Head of caudate nucleus (tissue), 42 donors: ENCODE data around the gene NFE2L2.
A peak's percentile ranks its signal among the peaks of the same experiment; 100 is the strongest.
"Not testable (repeated sequence)": the region's sequence is repeated elsewhere in the genome, so short reads cannot be mapped to it uniquely, and the experiment has no call there.

Source experiments
- DNase-seq, 42 donors: peaks; one replicate each; pipeline versions ENCODE4 v3.0.0 to v3.0.0-alpha.2; 2020 to 2021; ENCODE audit warnings: mixed read lengths in 7 of 42
- intact Hi-C: fragments of 100-400 bp; cut with DNase I; formaldehyde crosslinking; loops from one replicate; pipeline ENCODE4 v1.15.0; 2022

Gene NFE2L2

GRCh38 chr2:177212891-177213856 is 51.4 kb downstream of the NFE2L2 start:
- peak; percentile 51 to 95 (median 86) for DNase-seq
- intact Hi-C loops: loop anchor here (1.0 to 2.0 kb wide), 2 partner anchors 48 to 51 kb away; partner anchors contain the start of gene NFE2L2

GRCh38 chr2:177212106-177212890 is 52.2 kb downstream of the NFE2L2 start, which contains the start of gene HNRNPA3:
TSS of gene HNRNPA3 (plus strand) at chr2:177212794. CDS start at chr2:177212800, 6 bp downstream.
- peak; percentile 98 to 100 (median 99) for DNase-seq
- intact Hi-C loops: loop anchor here (1.0 to 2.0 kb wide), 2 partner anchors 47 to 52 kb away; partner anchors contain the start of gene NFE2L2

GRCh38 chr2:177211576-177212105 is 52.9 kb downstream of the NFE2L2 start:
- no peak for DNase-seq
- intact Hi-C loops: loop anchor here (1.0 to 2.0 kb wide), 2 partner anchors 47 to 53 kb away; partner anchors contain the start of gene NFE2L2

- DNase-seq: no peak
- intact Hi-C loops: no loop called here
Measured at GRCh38 chr2:177211169-177211568, 53.4 kb downstream of the NFE2L2 start.

- DNase-seq: no peak
- intact Hi-C loops: no loop called here
Measured at GRCh38 chr2:177207101-177207500, 57.4 kb downstream of the NFE2L2 start.

GRCh38 chr2:177204417-177204816 is 60.1 kb downstream of the NFE2L2 start:
- intact Hi-C loops: no loop called here
- DNase-seq: no peak

- DNase-seq: no peak
- intact Hi-C loops: no loop called here
Measured at GRCh38 chr2:177201919-177202346, 62.6 kb downstream of the NFE2L2 start.

GRCh38 chr2:177200419-177200818 is 64.1 kb downstream of the NFE2L2 start:
- intact Hi-C loops, DNase-seq: not testable (repeated sequence)

GRCh38 chr2:177195194-177195593 is 69.3 kb downstream of the NFE2L2 start:
- no peak for DNase-seq
- intact Hi-C loops: no loop called here

GRCh38 chr2:177193240-177193639 is 71.3 kb downstream of the NFE2L2 start:
- DNase-seq: no peak
- intact Hi-C loops: no loop called here

- intact Hi-C loops: no loop called here
- DNase-seq: no peak
Measured at GRCh38 chr2:177192788-177193187, 71.7 kb downstream of the NFE2L2 start.

- no peak for DNase-seq
- intact Hi-C loops: no loop called here
Measured at GRCh38 chr2:177190941-177191340, 73.6 kb downstream of the NFE2L2 start.

- no peak for DNase-seq
- intact Hi-C loops: no loop called here
Measured at GRCh38 chr2:177188482-177189469, 75.8 kb downstream of the NFE2L2 start.

- intact Hi-C loops: no loop called here
- no peak for DNase-seq
Measured at GRCh38 chr2:177187631-177188312, 76.8 kb downstream of the NFE2L2 start.

- DNase-seq, intact Hi-C loops: not testable (repeated sequence)
Measured at GRCh38 chr2:177186038-177186437, 78.5 kb downstream of the NFE2L2 start.

- intact Hi-C loops: no loop called here
- DNase-seq: no peak
Measured at GRCh38 chr2:177184606-177185005, 79.9 kb downstream of the NFE2L2 start.

- intact Hi-C loops: no loop called here
- no peak for DNase-seq
Measured at GRCh38 chr2:177183860-177184259, 80.7 kb downstream of the NFE2L2 start.
